ENCODE data around the gene NCKAP5.

Gene NCKAP5

GRCh38 chr2:133374781-133375180 lies 193.5 kb downstream of the NCKAP5 start:
- in situ Hi-C loops (cut with MboI; ENCODE audit: low pct_unique_long_range_greater_than_20kb, low sequenced_read_pairs): no loop called here
- no peak for DNase-seq

- DNase-seq: no peak
- in situ Hi-C loops (cut with MboI; ENCODE audit: low pct_unique_long_range_greater_than_20kb, low sequenced_read_pairs): no loop called here
Measured at GRCh38 chr2:133371286-133371685, 197.0 kb downstream of the NCKAP5 start.

GRCh38 chr2:133369901-133370658 lies 198.2 kb downstream of the NCKAP5 start:
- no peak for DNase-seq
- in situ Hi-C loops (cut with MboI; ENCODE audit: low pct_unique_long_range_greater_than_20kb, low sequenced_read_pairs): no loop called here

- in situ Hi-C loops (cut with MboI; ENCODE audit: low pct_unique_long_range_greater_than_20kb, low sequenced_read_pairs): no loop called here
Measured at GRCh38 chr2:133365117-133365516, 203.1 kb downstream of the NCKAP5 start.

GRCh38 chr2:133364636-133365035 lies 203.6 kb downstream of the NCKAP5 start:
- DNase-seq: no peak
- in situ Hi-C loops (cut with MboI; ENCODE audit: low pct_unique_long_range_greater_than_20kb, low sequenced_read_pairs): no loop called here

More at GRCh38 chr2:133365117-133365516, 203.1 kb downstream of the NCKAP5 start:
- no peak for DNase-seq

GRCh38 chr2:133363884-133364283 lies 204.4 kb downstream of the NCKAP5 start:
- in situ Hi-C loops (cut with MboI; ENCODE audit: low pct_unique_long_range_greater_than_20kb, low sequenced_read_pairs): no loop called here
- DNase-seq: no peak

- DNase-seq: no peak
- in situ Hi-C loops (cut with MboI; ENCODE audit: low pct_unique_long_range_greater_than_20kb, low sequenced_read_pairs): no loop called here
Measured at GRCh38 chr2:133362061-133362476, 206.2 kb downstream of the NCKAP5 start.

- in situ Hi-C loops (cut with MboI; ENCODE audit: low pct_unique_long_range_greater_than_20kb, low sequenced_read_pairs): no loop called here
- DNase-seq: no peak
Measured at GRCh38 chr2:133360882-133361281, 207.4 kb downstream of the NCKAP5 start.

- DNase-seq: no peak
- in situ Hi-C loops (cut with MboI; ENCODE audit: low pct_unique_long_range_greater_than_20kb, low sequenced_read_pairs): no loop called here
Measured at GRCh38 chr2:133360190-133360589, 208.1 kb downstream of the NCKAP5 start.

- in situ Hi-C loops (cut with MboI; ENCODE audit: low pct_unique_long_range_greater_than_20kb, low sequenced_read_pairs): no loop called here
- DNase-seq: no peak
Measured at GRCh38 chr2:133352719-133353118, 215.5 kb downstream of the NCKAP5 start.

- DNase-seq: no peak
- in situ Hi-C loops (cut with MboI; ENCODE audit: low pct_unique_long_range_greater_than_20kb, low sequenced_read_pairs): no loop called here
Measured at GRCh38 chr2:133346654-133347053, 221.6 kb downstream of the NCKAP5 start.

GRCh38 chr2:133345638-133346037 lies 222.6 kb downstream of the NCKAP5 start:
- no peak for DNase-seq
- in situ Hi-C loops (cut with MboI; ENCODE audit: low pct_unique_long_range_greater_than_20kb, low sequenced_read_pairs): no loop called here

- no peak for DNase-seq
Measured at GRCh38 chr2:133344849-133345248, 223.4 kb downstream of the NCKAP5 start.

GRCh38 chr2:133343018-133343352 lies 225.3 kb downstream of the NCKAP5 start:
- DNase-seq: no peak
- in situ Hi-C loops (cut with MboI; ENCODE audit: low pct_unique_long_range_greater_than_20kb, low sequenced_read_pairs): no loop called here

More at GRCh38 chr2:133344849-133345248, 223.4 kb downstream of the NCKAP5 start:
- in situ Hi-C loops (cut with MboI; ENCODE audit: low pct_unique_long_range_greater_than_20kb, low sequenced_read_pairs): no loop called here

GRCh38 chr2:133342286-133343017 lies 225.8 kb downstream of the NCKAP5 start:
- DNase-seq: no peak

GRCh38 chr2:133341575-133341974 lies 226.7 kb downstream of the NCKAP5 start:
- DNase-seq: no peak
- in situ Hi-C loops (cut with MboI; ENCODE audit: low pct_unique_long_range_greater_than_20kb, low sequenced_read_pairs): no loop called here

More at GRCh38 chr2:133342286-133343017, 225.8 kb downstream of the NCKAP5 start:
- in situ Hi-C loops (cut with MboI; ENCODE audit: low pct_unique_long_range_greater_than_20kb, low sequenced_read_pairs): no loop called here

GRCh38 chr2:133338224-133338623 lies 230.0 kb downstream of the NCKAP5 start:
- no peak for DNase-seq
- in situ Hi-C loops (cut with MboI; ENCODE audit: low pct_unique_long_range_greater_than_20kb, low sequenced_read_pairs): no loop called here

GRCh38 chr2:133334923-133335322 lies 233.3 kb downstream of the NCKAP5 start:
- no peak for DNase-seq
- in situ Hi-C loops (cut with MboI; ENCODE audit: low pct_unique_long_range_greater_than_20kb, low sequenced_read_pairs): no loop called here

GRCh38 chr2:133333181-133333580 lies 235.1 kb downstream of the NCKAP5 start:
- DNase-seq: no peak
- in situ Hi-C loops (cut with MboI; ENCODE audit: low pct_unique_long_range_greater_than_20kb, low sequenced_read_pairs): no loop called here

GRCh38 chr2:133331436-133331835 lies 236.8 kb downstream of the NCKAP5 start:
- no peak for DNase-seq
- in situ Hi-C loops (cut with MboI; ENCODE audit: low pct_unique_long_range_greater_than_20kb, low sequenced_read_pairs): no loop called here

Measured in KBM-7 (cell line).